ENCODE data around the gene HOXC5.

The HOXC5 gene

GRCh38 chr12:54047160-54047963 lies 14.5 kb downstream of the HOXC5 start:
- no peak for DNase-seq (ENCODE audit: low read depth)
- TF ChIP-seq CTCF (IDR thresholded peaks at IDR 0.05; ENCODE audit: control insufficient read depth, extremely low read depth, insufficient read depth): no peak
- H3K4me3 ChIP-seq (ENCODE audit: low read depth, low read length): no peak overlapping the region

DNA sequence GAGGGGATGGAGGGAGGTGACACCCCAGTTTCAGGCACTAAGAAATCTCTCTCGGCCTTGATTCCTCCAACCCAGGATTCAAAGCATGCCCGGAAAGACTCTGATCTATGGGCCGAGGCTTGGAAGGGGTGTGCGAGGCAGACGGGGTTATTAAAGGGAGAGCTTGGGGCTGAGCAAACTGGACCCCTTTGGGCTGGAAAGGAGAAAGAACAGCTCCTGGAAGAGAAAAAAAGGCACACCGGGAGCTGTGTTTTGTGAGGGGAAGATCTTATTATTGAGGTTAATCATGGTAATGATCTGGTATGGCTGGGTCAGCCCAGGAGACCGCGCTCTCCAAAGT lies 15.1 kb downstream of the HOXC5 start:
- no peak for DNase-seq (ENCODE audit: low read depth)
- H3K4me3 ChIP-seq (ENCODE audit: low read depth, low read length): no peak overlapping the region
- TF ChIP-seq CTCF (IDR thresholded peaks at IDR 0.05; ENCODE audit: control insufficient read depth, extremely low read depth, insufficient read depth): no peak

- no peak overlapping the region for H3K4me3 ChIP-seq (ENCODE audit: low read depth, low read length)
- no peak for DNase-seq (ENCODE audit: low read depth)
- no peak for TF ChIP-seq CTCF (IDR thresholded peaks at IDR 0.05; ENCODE audit: control insufficient read depth, extremely low read depth, insufficient read depth)
These were observed 15.7 kb downstream of the HOXC5 start for GRCh38 chr12:54048406-54049093.

DNA sequence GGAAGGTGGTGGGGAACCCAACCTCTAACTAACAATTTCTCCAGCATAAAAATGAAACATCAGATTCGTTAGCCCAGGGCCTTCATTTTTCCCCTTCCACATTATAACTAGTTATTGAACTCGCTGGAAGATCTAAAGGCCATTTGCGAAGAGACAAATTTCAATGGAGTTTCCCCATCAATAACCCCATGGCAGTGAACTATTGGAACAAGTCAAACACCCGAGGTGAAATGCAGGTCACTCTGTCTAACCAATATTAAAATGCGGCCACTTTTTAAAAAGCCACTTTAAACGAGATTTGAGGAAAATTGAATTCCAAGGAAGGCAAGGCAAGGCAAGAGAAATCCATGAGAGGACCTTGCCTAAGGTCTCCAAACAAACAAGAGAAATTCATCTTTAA lies 16.3 kb downstream of the HOXC5 start:
- H3K4me3 ChIP-seq (ENCODE audit: low read depth, low read length): no peak overlapping the region
- TF ChIP-seq CTCF (IDR thresholded peaks at IDR 0.05; ENCODE audit: control insufficient read depth, extremely low read depth, insufficient read depth): no peak
- DNase-seq (ENCODE audit: low read depth): no peak

- no peak for DNase-seq (ENCODE audit: low read depth)
- H3K4me3 ChIP-seq (ENCODE audit: low read depth, low read length): no peak overlapping the region
- no peak for TF ChIP-seq CTCF (IDR thresholded peaks at IDR 0.05; ENCODE audit: control insufficient read depth, extremely low read depth, insufficient read depth)
These were observed 17.6 kb downstream of the HOXC5 start for GRCh38 chr12:54050482-54050810.

DNA sequence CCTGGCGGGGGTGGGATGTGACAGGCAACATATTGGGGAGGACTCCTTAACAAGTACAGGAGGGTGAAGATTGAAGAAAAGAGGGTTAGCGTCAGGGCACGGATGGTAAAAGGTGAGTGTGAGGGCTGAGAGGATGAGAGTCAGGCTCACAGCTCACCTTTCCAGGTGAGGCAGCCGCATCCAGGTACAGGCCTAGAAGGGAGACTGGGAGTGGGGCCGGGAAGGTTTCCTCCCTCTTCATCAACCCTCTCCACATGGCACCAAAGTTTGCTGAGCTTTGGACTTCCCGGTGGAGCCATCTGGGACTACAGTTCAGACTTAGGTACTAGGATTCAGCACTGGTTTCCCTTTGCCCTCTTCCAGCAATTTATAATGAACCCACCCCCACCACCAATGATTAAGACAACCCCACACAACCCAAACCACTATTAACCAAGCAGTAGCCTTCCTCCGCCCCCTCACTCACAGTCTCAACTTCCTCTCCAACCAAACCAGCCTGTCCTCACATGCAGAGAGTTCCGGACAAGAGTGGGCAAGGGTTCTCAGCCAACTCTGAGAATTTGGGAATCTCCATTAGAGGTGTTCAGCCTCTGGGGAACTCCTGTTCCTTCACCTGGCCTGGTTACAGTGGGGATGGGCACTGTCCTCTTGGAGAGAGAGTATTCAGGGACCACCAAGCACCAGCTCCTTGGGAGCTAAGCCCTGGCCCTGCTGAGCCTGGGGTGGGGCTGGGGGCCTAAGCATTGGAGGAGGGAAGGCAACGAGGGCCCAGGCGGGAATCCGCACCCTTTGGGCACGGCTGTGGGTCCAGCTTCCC lies 18.4 kb downstream of the HOXC5 start:
- TF ChIP-seq CTCF (IDR thresholded peaks at IDR 0.05; ENCODE audit: control insufficient read depth, extremely low read depth, insufficient read depth): no peak
- H3K4me3 ChIP-seq (ENCODE audit: low read depth, low read length): no peak overlapping the region
- DNase-seq (ENCODE audit: low read depth): no peak
